A549 (cell line): Measurements from ENCODE around the gene PNMA1. TPM values are rescaled to one million over a fixed set of nuclear protein-coding genes. Genes with fewer than 3 reads are reported as not detected.
A peak's percentile ranks its signal among the peaks of the same experiment; 100 is the strongest.

Experiments
- ATAC-seq, 2 experiments: fragments of 200-7000 bp in 1 of 2; fragments of >200 bp in 1 of 2; cut with Nextera tagmentation in 1 of 2; cut with Tn5 transposase in 1 of 2; 3 replicates each; pipeline versions ENCODE4 v1.8.0 to v1.9.1; 2018 to 2020; ENCODE audit warnings: mild to moderate bottlenecking in 1 of 2, moderate library complexity in 1 of 2
- CTCF ChIA-PET: fragments of 300-600 bp; sonication (Branson Sonifier 250); formaldehyde crosslinking; extraction: SDS; loops from one replicate; lab custom pipeline; 2021; ENCODE audit warnings: antibody characterized with exemption, inconsistent platforms; lab: Yijun Ruan, JAX
- POLR2A ChIA-PET: fragments of 350-600 bp; formaldehyde crosslinking; extraction: SDS; loops from one replicate; lab custom pipeline; 2021; ENCODE audit warnings: antibody characterized with exemption, inconsistent platforms; lab: Yijun Ruan, JAX
- DNase-seq, 2 experiments: peaks; one replicate each; pipeline versions ENCODE4 v3.0.0 to v3.0.0-alpha.2; 2011 to 2016; ENCODE audit warnings: low read depth in 1 of 2, low spot score in 1 of 2
- FAIRE-seq: peaks from 2 replicates; lab custom pipeline; 2011; peaks lifted over from hg19 to GRCh38; lab: Jason Lieb, UNC
- H3K27ac ChIP-seq, 2 experiments: fragments of >200 bp; sonication (Bioruptor Twin); formaldehyde crosslinking; 3 replicates each; pipeline ENCODE4 v1.5.1; 2016 to 2017
- H3K4me1 ChIP-seq: fragments of >200 bp; sonication (Bioruptor Twin); formaldehyde crosslinking; 3 replicates; pipeline ENCODE4 v1.6.1; 2016
- H3K4me2 ChIP-seq: fragments of >200 bp; sonication (Bioruptor Twin); formaldehyde crosslinking; 3 replicates; pipeline ENCODE4 v1.6.1; 2016
- H3K4me3 ChIP-seq: fragments of >200 bp; sonication (Bioruptor Twin); formaldehyde crosslinking; 3 replicates; pipeline ENCODE4 v1.5.1; 2016
- H3K9me3 ChIP-seq: fragments of >200 bp; sonication (Bioruptor Twin); formaldehyde crosslinking; 3 replicates; pipeline ENCODE4 v1.6.1; 2016
- CBX2 ChIP-seq: fragments of 200-600 bp; sonication (generic); IDR thresholded peaks from 2 replicates; pipeline ENCODE4 v1.6.1; 2016; ENCODE audit warnings: low read depth, mild to moderate bottlenecking, borderline replicate concordance
- CTCF ChIP-seq: fragments of >200 bp; sonication (Bioruptor Twin); formaldehyde crosslinking; IDR thresholded peaks from 3 replicates; pipeline ENCODE4 v1.5.1; 2016
- E2F6 ChIP-seq: IDR thresholded peaks from 2 replicates; pipeline ENCODE4 v1.6.1; 2012; ENCODE audit warnings: low read depth, borderline replicate concordance
- ESRRA ChIP-seq: fragments of 150-350 bp; IDR thresholded peaks from 2 replicates; pipeline ENCODE4 v1.6.1; 2014; ENCODE audit warnings: mild to moderate bottlenecking, low read length, borderline replicate concordance
- HOXB13 ChIP-seq: fragments of 250-450 bp; sonication (Bioruptor Pico); IDR thresholded peaks from 2 replicates; pipeline ENCODE4 v1.5.0; 2020; ENCODE audit warnings: low read depth, mild to moderate bottlenecking, moderate library complexity
- MYC ChIP-seq: IDR thresholded peaks from 2 replicates; pipeline ENCODE4 v1.6.1; 2012; ENCODE audit warnings: mild to moderate bottlenecking, inconsistent platforms, low read length, improper control_type of control experiment, borderline replicate concordance
- NFE2L2 ChIP-seq: fragments of 150-350 bp; conservative IDR thresholded peaks from 2 replicates; pipeline ENCODE4 v1.6.1; 2014; ENCODE audit warnings: low read length
- NPAS2 ChIP-seq: fragments of 250-450 bp; sonication (Bioruptor Pico); IDR thresholded peaks from 2 replicates; pipeline ENCODE4 v1.8.0; 2022; ENCODE audit warnings: mild to moderate bottlenecking, moderate library complexity, borderline replicate concordance
- PBX3 ChIP-seq: IDR thresholded peaks from 2 replicates; pipeline ENCODE4 v1.6.1; 2012
- POLR2A ChIP-seq: IDR thresholded peaks from 2 replicates; pipeline ENCODE4 v1.6.1; 2012; ENCODE audit warnings: mild to moderate bottlenecking, low read length
- RCOR1 ChIP-seq: fragments of 150-350 bp; IDR thresholded peaks from 2 replicates; pipeline ENCODE4 v1.6.1; 2014; ENCODE audit warnings: antibody characterized with exemption, low read length, low read depth
- RFX5 ChIP-seq: fragments of 450-650 bp; IDR thresholded peaks from 2 replicates; pipeline ENCODE4 v1.7.1; 2014; ENCODE audit warnings: antibody characterized with exemption, mild to moderate bottlenecking, moderate library complexity
- RNF2 ChIP-seq: fragments of 200-600 bp; sonication (generic); IDR thresholded peaks from 2 replicates; pipeline ENCODE4 v1.6.1; 2016; ENCODE audit warnings: low read depth, mild to moderate bottlenecking, antibody characterized with exemption, moderate library complexity, borderline replicate concordance
- SMC3 ChIP-seq: fragments of >200 bp; sonication (Bioruptor Twin); formaldehyde crosslinking; IDR thresholded peaks from 3 replicates; pipeline ENCODE4 v1.6.1; 2018; ENCODE audit warnings: inconsistent platforms
- SREBF2 ChIP-seq: fragments of 450-650 bp; IDR thresholded peaks from 2 replicates; pipeline ENCODE4 v1.6.1; 2014; ENCODE audit warnings: mild to moderate bottlenecking, moderate library complexity
- ZC3H11A ChIP-seq: fragments of 450-650 bp; IDR thresholded peaks from 2 replicates; pipeline ENCODE4 v1.6.1; 2014; ENCODE audit warnings: antibody characterized with exemption, mild to moderate bottlenecking
- WGBS: methylation state at CpG from one replicate; pipeline ENCODE4 v1.1.6; 2017; ENCODE audit errors: missing lambda C conversion rate; 5-methylcytosine and 5-hydroxymethylcytosine counted together
- polyA plus RNA-seq, 4 experiments: library from polyadenylated mRNA; depleted of rRNA in 3 of 4; stranded (reverse); fragments of >200 nt; fragmentation: RNase III in 1 of 4; extraction: RNeasy Plus Mini Kit Qiagen cat#74134 plus additional on column Dnase treatment in 1 of 4; gene quantifications; 2 replicates in 3 of 4; 3 replicates in 1 of 4; pipeline ENCODE4 v1.2.3, GENCODE V29; 2011 to 2017

The PNMA1 gene
- polyA plus RNA-seq, 2 of the 4 experiments (the other 2 are of a cell fraction) = 21.2 to 47.3 TPM

- peaks cover 24% of the 10 kb centered on the region for H3K4me1 ChIP-seq
- WGBS = 77% methylated on average over 2 of the region's 2 CpGs
- ChIA-PET POLR2A (no interaction called here), CTCF (interaction anchor here (0.6 kb wide), 1 partner anchor 138 kb away, joined by 3 read pairs; no protein-coding TSS in a partner anchor)
- FAIRE-seq (peak; percentile 13), DNase-seq (no peak), ATAC-seq (no peak)
- peak overlapping the region; percentile 47; the same call in 2 of the 3 replicates for H3K4me2 ChIP-seq
- TF ChIP-seq ZC3H11A (no peak), NPAS2 (no peak)
- no peak overlapping the region for H3K27ac ChIP-seq
- H3K9me3 ChIP-seq = no peaks in the 10 kb centered on the region
- H3K4me3 ChIP-seq = no peak overlapping the region
Measured at GRCh38 chr14:73695997-73696396, 18.2 kb downstream of the PNMA1 start.

GRCh38 chr14:73695082-73695481, 19.1 kb downstream of the PNMA1 start:
- no peaks in the 10 kb centered on the region for H3K9me3 ChIP-seq
- no peak overlapping the region for H3K27ac ChIP-seq
- H3K4me1 ChIP-seq = peaks cover 15% of the 10 kb centered on the region
- WGBS = 92% methylated on average over 2 of the region's 2 CpGs
- ATAC-seq (no peak), DNase-seq (no peak), FAIRE-seq (no peak)
- TF ChIP-seq SREBF2 = no peak
- no peak for TF ChIP-seq POLR2A
- no peak for TF ChIP-seq E2F6
- TF ChIP-seq RCOR1 = no peak
- TF ChIP-seq PBX3 = no peak
- no peak for TF ChIP-seq RFX5
- TF ChIP-seq CTCF = no peak
- TF ChIP-seq RNF2 = no peak
- TF ChIP-seq CBX2 = no peak
- TF ChIP-seq SMC3 = no peak
- no peak for TF ChIP-seq ESRRA
- no peak for TF ChIP-seq NPAS2
- no peak overlapping the region for H3K4me2 ChIP-seq
- POLR2A ChIA-PET = no interaction called here
- CTCF ChIA-PET = interaction anchor here (1.6 kb wide), 1 partner anchor 186 kb away, joined by 4 read pairs; no protein-coding TSS in a partner anchor
- no peak overlapping the region for H3K4me3 ChIP-seq

- 98% methylated on average over 2 of the region's 2 CpGs for WGBS
- DNase-seq (no peak), ATAC-seq (no peak), FAIRE-seq (no peak)
- ChIA-PET POLR2A (no interaction called here), CTCF (interaction anchor here (0.6 to 1.6 kb wide), 4 partner anchors 46 to 185 kb away, joined by 3 to 4 read pairs (median 4); no protein-coding TSS in a partner anchor)
- Histone ChIP-seq H3K4me1 (peaks cover 12% of the 10 kb centered on the region), H3K4me2 (no peak overlapping the region), H3K27ac (no peak overlapping the region), H3K4me3 (no peak overlapping the region), H3K9me3 (no peaks in the 10 kb centered on the region)
- no peak for TF ChIP-seq HOXB13 (CRISPR knock-in tag)
- TF ChIP-seq POLR2A = no peak
- TF ChIP-seq ZC3H11A = peak; percentile 98
- no peak for TF ChIP-seq NFE2L2
- TF ChIP-seq NPAS2 = no peak
- TF ChIP-seq PBX3 = no peak
- no peak for TF ChIP-seq MYC
Measured at GRCh38 chr14:73694083-73694482, 20.1 kb downstream of the PNMA1 start.
